ENCODE results near the gene ETS1.

- TF ChIP-seq, protein P1, sequence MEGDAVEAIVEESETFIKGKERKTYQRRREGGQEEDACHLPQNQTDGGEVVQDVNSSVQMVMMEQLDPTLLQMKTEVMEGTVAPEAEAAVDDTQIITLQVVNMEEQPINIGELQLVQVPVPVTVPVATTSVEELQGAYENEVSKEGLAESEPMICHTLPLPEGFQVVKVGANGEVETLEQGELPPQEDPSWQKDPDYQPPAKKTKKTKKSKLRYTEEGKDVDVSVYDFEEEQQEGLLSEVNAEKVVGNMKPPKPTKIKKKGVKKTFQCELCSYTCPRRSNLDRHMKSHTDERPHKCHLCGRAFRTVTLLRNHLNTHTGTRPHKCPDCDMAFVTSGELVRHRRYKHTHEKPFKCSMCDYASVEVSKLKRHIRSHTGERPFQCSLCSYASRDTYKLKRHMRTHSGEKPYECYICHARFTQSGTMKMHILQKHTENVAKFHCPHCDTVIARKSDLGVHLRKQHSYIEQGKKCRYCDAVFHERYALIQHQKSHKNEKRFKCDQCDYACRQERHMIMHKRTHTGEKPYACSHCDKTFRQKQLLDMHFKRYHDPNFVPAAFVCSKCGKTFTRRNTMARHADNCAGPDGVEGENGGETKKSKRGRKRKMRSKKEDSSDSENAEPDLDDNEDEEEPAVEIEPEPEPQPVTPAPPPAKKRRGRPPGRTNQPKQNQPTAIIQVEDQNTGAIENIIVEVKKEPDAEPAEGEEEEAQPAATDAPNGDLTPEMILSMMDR (IDR thresholded peaks at IDR 0.05 in 8 of 11, conservative IDR thresholded peaks at IDR 0.05 in 3 of 11): no peak
- no peak for TF ChIP-seq POLR2A (IDR thresholded peaks at IDR 0.05)
- TF ChIP-seq POLR2AphosphoS5 (IDR thresholded peaks at IDR 0.05): peak; percentile 28 to 53 (median 52)
Observed at GRCh38 chr11:128465946-128466705, 121.2 kb downstream of the ETS1 start.
